ENCODE data around the gene TET2.

The TET2 gene

DNA sequence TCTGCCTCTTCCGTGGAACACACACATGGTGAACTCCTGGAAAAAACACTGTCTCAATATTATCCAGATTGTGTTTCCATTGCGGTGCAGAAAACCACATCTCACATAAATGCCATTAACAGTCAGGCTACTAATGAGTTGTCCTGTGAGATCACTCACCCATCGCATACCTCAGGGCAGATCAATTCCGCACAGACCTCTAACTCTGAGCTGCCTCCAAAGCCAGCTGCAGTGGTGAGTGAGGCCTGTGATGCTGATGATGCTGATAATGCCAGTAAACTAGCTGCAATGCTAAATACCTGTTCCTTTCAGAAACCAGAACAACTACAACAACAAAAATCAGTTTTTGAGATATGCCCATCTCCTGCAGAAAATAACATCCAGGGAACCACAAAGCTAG lies 87.9 kb downstream of the TET2 start:
- Histone ChIP-seq H3K9ac (ENCODE audit: low read length in 2 of 2) (no peak overlapping the region), H3K9me3 (ENCODE audit: control insufficient read depth in 2 of 2, low read length in 2 of 2) (no peaks in the 10 kb centered on the region), H3K4me3 (ENCODE audit: low read length in 2 of 2) (no peak overlapping the region), H3K27me3 (ENCODE audit: control insufficient read depth in 1 of 2, insufficient read depth in 2 of 2, low read length in 2 of 2) (no peaks in the 10 kb centered on the region), H3K27ac (ENCODE audit: low read length) (no peak overlapping the region), H3K4me1 (ENCODE audit: control insufficient read depth, insufficient read depth, low read length) (no peaks in the 10 kb centered on the region), H3K36me3 (ENCODE audit: control insufficient read depth in 2 of 2, insufficient read depth in 2 of 2, low read length in 2 of 2) (peaks cover 20 to 21% of the 10 kb centered on the region in 2 donors)

- H3K36me3 ChIP-seq (ENCODE audit: control insufficient read depth in 2 of 2, insufficient read depth in 2 of 2, low read length in 2 of 2) = peaks cover 20 to 21% of the 10 kb centered on the region in 2 donors
- H3K4me3 ChIP-seq (ENCODE audit: low read length in 2 of 2) = no peak overlapping the region
- no peaks in the 10 kb centered on the region for H3K9me3 ChIP-seq (ENCODE audit: control insufficient read depth in 2 of 2, low read length in 2 of 2)
- no peak overlapping the region for H3K9ac ChIP-seq (ENCODE audit: low read length in 2 of 2)
- H3K27ac ChIP-seq (ENCODE audit: low read length) = no peak overlapping the region
- H3K27me3 ChIP-seq (ENCODE audit: control insufficient read depth in 1 of 2, insufficient read depth in 2 of 2, low read length in 2 of 2) = no peaks in the 10 kb centered on the region
- no peaks in the 10 kb centered on the region for H3K4me1 ChIP-seq (ENCODE audit: control insufficient read depth, insufficient read depth, low read length)
Measured at GRCh38 chr4:105236202-105236915, 89.7 kb downstream of the TET2 start.

DNA sequence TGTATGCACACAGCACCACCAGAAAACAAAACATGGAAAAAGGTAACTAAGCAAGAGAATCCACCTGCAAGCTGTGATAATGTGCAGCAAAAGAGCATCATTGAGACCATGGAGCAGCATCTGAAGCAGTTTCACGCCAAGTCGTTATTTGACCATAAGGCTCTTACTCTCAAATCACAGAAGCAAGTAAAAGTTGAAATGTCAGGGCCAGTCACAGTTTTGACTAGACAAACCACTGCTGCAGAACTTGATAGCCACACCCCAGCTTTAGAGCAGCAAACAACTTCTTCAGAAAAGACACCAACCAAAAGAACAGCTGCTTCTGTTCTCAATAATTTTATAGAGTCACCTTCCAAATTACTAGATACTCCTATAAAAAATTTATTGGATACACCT lies 90.2 kb downstream of the TET2 start:
- no peaks in the 10 kb centered on the region for H3K4me1 ChIP-seq (ENCODE audit: control insufficient read depth, insufficient read depth, low read length)
- H3K27ac ChIP-seq (ENCODE audit: low read length) = no peak overlapping the region
- no peak overlapping the region for H3K4me3 ChIP-seq (ENCODE audit: low read length in 2 of 2)
- no peaks in the 10 kb centered on the region for H3K9me3 ChIP-seq (ENCODE audit: control insufficient read depth in 2 of 2, low read length in 2 of 2)
- peaks cover 20 to 21% of the 10 kb centered on the region in 2 donors for H3K36me3 ChIP-seq (ENCODE audit: control insufficient read depth in 2 of 2, insufficient read depth in 2 of 2, low read length in 2 of 2)
- no peaks in the 10 kb centered on the region for H3K27me3 ChIP-seq (ENCODE audit: control insufficient read depth in 1 of 2, insufficient read depth in 2 of 2, low read length in 2 of 2)
- no peak overlapping the region for H3K9ac ChIP-seq (ENCODE audit: low read length in 2 of 2)

DNA sequence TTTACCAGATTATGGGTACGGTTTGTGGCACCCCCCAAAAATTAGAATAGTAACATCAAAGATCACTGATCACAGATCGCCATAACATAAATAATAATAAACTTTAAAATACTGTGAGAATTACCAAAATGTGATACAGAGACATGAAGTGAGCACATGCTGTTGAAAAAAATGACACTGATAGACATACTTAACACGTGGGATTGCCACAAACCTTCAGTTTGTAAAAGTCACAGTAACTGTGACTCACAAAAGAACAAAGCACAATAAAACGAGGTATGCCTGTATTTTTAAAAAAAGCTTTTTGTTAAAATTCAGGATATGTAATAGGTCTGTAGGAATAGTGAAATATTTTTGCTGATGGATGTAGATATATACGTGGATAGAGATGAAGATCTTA lies 93.4 kb downstream of the TET2 start:
- no peaks in the 10 kb centered on the region for H3K4me1 ChIP-seq (ENCODE audit: control insufficient read depth, insufficient read depth, low read length)
- H3K36me3 ChIP-seq (ENCODE audit: control insufficient read depth in 2 of 2, insufficient read depth in 2 of 2, low read length in 2 of 2) = peaks cover 16 to 17% of the 10 kb centered on the region in 2 donors
- no peaks in the 10 kb centered on the region for H3K9me3 ChIP-seq (ENCODE audit: control insufficient read depth in 2 of 2, low read length in 2 of 2)
- H3K27ac ChIP-seq (ENCODE audit: low read length) = no peak overlapping the region
- no peak overlapping the region for H3K4me3 ChIP-seq (ENCODE audit: low read length in 2 of 2)
- no peak overlapping the region for H3K9ac ChIP-seq (ENCODE audit: low read length in 2 of 2)
- no peaks in the 10 kb centered on the region for H3K27me3 ChIP-seq (ENCODE audit: control insufficient read depth in 1 of 2, insufficient read depth in 2 of 2, low read length in 2 of 2)

DNA sequence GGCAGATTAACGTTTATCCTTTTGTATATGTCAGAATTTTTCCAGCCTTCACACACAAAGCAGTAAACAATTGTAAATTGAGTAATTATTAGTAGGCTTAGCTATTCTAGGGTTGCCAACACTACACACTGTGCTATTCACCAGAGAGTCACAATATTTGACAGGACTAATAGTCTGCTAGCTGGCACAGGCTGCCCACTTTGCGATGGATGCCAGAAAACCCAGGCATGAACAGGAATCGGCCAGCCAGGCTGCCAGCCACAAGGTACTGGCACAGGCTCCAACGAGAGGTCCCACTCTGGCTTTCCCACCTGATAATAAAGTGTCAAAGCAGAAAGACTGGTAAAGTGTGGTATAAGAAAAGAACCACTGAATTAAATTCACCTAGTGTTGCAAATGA lies 94.8 kb downstream of the TET2 start:
- Histone ChIP-seq H3K36me3 (ENCODE audit: control insufficient read depth in 2 of 2, insufficient read depth in 2 of 2, low read length in 2 of 2) (peaks cover 7 to 10% of the 10 kb centered on the region in 2 donors), H3K4me1 (ENCODE audit: control insufficient read depth, insufficient read depth, low read length) (no peaks in the 10 kb centered on the region), H3K27me3 (ENCODE audit: control insufficient read depth in 1 of 2, insufficient read depth in 2 of 2, low read length in 2 of 2) (no peaks in the 10 kb centered on the region), H3K27ac (ENCODE audit: low read length) (no peak overlapping the region), H3K4me3 (ENCODE audit: low read length in 2 of 2) (no peak overlapping the region), H3K9me3 (ENCODE audit: control insufficient read depth in 2 of 2, low read length in 2 of 2) (no peaks in the 10 kb centered on the region), H3K9ac (ENCODE audit: low read length in 2 of 2) (no peak overlapping the region)

- Histone ChIP-seq H3K9ac (ENCODE audit: low read length in 2 of 2) (no peak overlapping the region), H3K36me3 (ENCODE audit: control insufficient read depth in 2 of 2, insufficient read depth in 2 of 2, low read length in 2 of 2) (peaks cover 4 to 6% of the 10 kb centered on the region in 2 donors), H3K27ac (ENCODE audit: low read length) (no peak overlapping the region), H3K27me3 (ENCODE audit: control insufficient read depth in 1 of 2, insufficient read depth in 2 of 2, low read length in 2 of 2) (no peaks in the 10 kb centered on the region), H3K4me3 (ENCODE audit: low read length in 2 of 2) (no peak overlapping the region), H3K9me3 (ENCODE audit: control insufficient read depth in 2 of 2, low read length in 2 of 2) (no peaks in the 10 kb centered on the region), H3K4me1 (ENCODE audit: control insufficient read depth, insufficient read depth, low read length) (no peaks in the 10 kb centered on the region)
Measured at GRCh38 chr4:105243446-105243845, 96.8 kb downstream of the TET2 start.

- Histone ChIP-seq H3K9ac (ENCODE audit: low read length in 2 of 2) (no peak overlapping the region), H3K4me3 (ENCODE audit: low read length in 2 of 2) (no peak overlapping the region), H3K9me3 (ENCODE audit: control insufficient read depth in 2 of 2, low read length in 2 of 2) (no peaks in the 10 kb centered on the region), H3K4me1 (ENCODE audit: control insufficient read depth, insufficient read depth, low read length) (no peaks in the 10 kb centered on the region), H3K27ac (ENCODE audit: low read length) (no peak overlapping the region), H3K27me3 (ENCODE audit: control insufficient read depth in 1 of 2, insufficient read depth in 2 of 2, low read length in 2 of 2) (no peaks in the 10 kb centered on the region), H3K36me3 (ENCODE audit: control insufficient read depth in 2 of 2, insufficient read depth in 2 of 2, low read length in 2 of 2) (peaks cover 4 to 6% of the 10 kb centered on the region in 2 donors)
Measured at GRCh38 chr4:105246712-105247111, 100.0 kb downstream of the TET2 start.

DNA sequence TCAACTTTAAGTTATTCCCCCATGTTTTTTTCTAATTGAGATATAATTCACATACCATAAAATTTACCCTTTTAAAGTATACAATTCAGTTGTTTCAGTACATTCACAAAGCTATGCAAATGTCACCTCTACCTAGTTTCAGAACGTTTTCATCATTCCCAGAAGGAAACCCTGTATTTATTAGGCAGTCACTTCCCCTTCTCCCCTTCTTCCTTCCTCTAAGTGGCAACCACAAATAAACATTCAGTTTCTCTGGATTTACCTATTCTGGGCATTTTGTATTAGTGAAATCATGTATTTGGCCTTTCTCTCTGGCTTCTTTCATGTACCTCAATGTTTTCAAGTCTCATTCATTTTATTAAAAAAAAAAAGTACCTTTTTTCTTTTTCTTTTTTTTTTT lies 101.9 kb downstream of the TET2 start:
- H3K27me3 ChIP-seq (ENCODE audit: control insufficient read depth in 1 of 2, insufficient read depth in 2 of 2, low read length in 2 of 2) = no peaks in the 10 kb centered on the region
- H3K9me3 ChIP-seq (ENCODE audit: control insufficient read depth in 2 of 2, low read length in 2 of 2) = no peaks in the 10 kb centered on the region
- no peak overlapping the region for H3K9ac ChIP-seq (ENCODE audit: low read length in 2 of 2)
- H3K36me3 ChIP-seq (ENCODE audit: control insufficient read depth in 2 of 2, insufficient read depth in 2 of 2, low read length in 2 of 2) = peaks cover under 1% of the 10 kb centered on the region in 2 donors
- no peak overlapping the region for H3K27ac ChIP-seq (ENCODE audit: low read length)
- H3K4me3 ChIP-seq (ENCODE audit: low read length in 2 of 2) = no peak overlapping the region
- H3K4me1 ChIP-seq (ENCODE audit: control insufficient read depth, insufficient read depth, low read length) = no peaks in the 10 kb centered on the region

DNA sequence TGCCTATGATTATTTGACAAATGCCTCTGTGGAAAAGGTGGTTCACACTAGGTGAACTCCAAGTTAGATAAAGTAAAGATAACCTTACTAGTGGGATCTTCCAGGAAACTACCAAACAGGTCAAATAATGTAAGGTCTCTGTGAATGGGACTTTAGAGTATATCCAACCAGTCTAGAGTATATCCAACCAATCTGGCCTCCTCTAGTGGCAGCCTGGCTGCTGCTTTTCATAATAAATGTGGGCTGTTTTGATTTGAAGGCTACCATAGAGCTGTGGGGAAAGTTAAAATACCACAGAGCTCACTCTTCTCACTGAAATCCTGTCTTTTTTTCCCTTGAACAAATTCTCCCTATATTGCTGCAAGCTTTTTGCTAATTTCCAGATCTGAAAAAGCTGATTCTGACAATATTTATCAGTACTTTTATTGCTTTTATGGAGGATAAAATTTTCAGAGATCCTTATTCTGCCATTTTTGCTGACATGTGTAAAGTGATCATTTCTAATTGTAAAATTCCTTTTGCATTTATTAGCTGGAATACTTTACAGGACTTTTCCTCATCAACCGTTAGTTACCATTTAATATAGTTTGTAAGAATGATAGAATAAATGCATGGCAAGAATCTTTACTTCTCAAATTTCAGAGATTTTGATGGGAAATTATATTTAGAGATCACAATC lies 111.3 kb downstream of the TET2 start:
- H3K9ac ChIP-seq (ENCODE audit: low read length in 2 of 2) = no peak overlapping the region
- H3K4me3 ChIP-seq (ENCODE audit: low read length in 2 of 2) = no peak overlapping the region
- H3K27ac ChIP-seq (ENCODE audit: low read length) = no peak overlapping the region
- H3K36me3 ChIP-seq (ENCODE audit: control insufficient read depth in 2 of 2, insufficient read depth in 2 of 2, low read length in 2 of 2) = peaks cover 0 to 7% of the 10 kb centered on the region in 2 donors
- H3K27me3 ChIP-seq (ENCODE audit: control insufficient read depth in 1 of 2, insufficient read depth in 2 of 2, low read length in 2 of 2) = no peaks in the 10 kb centered on the region
- no peaks in the 10 kb centered on the region for H3K4me1 ChIP-seq (ENCODE audit: control insufficient read depth, insufficient read depth, low read length)
- H3K9me3 ChIP-seq (ENCODE audit: control insufficient read depth in 2 of 2, low read length in 2 of 2) = no peaks in the 10 kb centered on the region

DNA sequence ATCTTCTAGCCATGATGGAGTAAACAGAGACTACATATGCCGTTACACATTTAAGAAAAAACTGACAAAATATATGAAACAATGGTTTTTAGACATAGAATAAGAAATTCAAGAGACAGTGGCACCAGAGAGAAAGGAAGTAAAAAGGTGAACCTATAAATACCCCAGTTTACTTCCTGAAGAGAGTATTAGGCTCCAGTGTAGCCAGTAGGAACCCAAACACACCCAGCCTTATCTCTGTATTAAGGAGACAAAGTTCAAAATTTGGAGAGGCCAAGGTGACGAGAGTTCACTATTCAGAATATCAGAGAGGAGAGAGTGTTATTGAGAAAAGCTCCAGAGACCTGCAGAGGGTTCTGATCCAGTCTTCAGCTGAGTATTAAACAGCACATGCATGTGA lies 119.0 kb downstream of the TET2 start:
- Histone ChIP-seq H3K36me3 (ENCODE audit: control insufficient read depth in 2 of 2, insufficient read depth in 2 of 2, low read length in 2 of 2) (peaks cover 9 to 16% of the 10 kb centered on the region in 2 donors), H3K27ac (ENCODE audit: low read length) (no peak overlapping the region), H3K4me1 (ENCODE audit: control insufficient read depth, insufficient read depth, low read length) (no peaks in the 10 kb centered on the region), H3K9me3 (ENCODE audit: control insufficient read depth in 2 of 2, low read length in 2 of 2) (no peaks in the 10 kb centered on the region), H3K27me3 (ENCODE audit: control insufficient read depth in 1 of 2, insufficient read depth in 2 of 2, low read length in 2 of 2) (no peaks in the 10 kb centered on the region), H3K9ac (ENCODE audit: low read length in 2 of 2) (no peak overlapping the region), H3K4me3 (ENCODE audit: low read length in 2 of 2) (no peak overlapping the region)

DNA sequence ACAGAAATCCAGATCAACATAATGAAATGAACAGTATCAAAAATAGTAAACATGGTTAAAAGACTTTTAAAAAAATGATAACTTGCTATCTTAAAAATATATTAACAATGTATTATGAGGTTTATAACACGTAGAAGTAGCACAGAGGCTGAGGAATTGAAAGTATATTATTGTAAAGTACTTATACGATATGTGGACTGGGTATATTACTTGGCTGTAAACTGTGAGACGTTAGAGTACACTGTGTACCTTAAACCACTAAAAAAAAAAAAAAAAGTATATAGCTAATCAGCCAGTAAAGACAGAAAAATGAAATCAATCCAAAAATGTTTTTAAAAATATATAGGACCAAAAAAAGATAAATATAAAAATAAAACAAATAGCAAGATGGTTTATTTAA lies 120.6 kb downstream of the TET2 start:
- no peak overlapping the region for H3K9ac ChIP-seq (ENCODE audit: low read length in 2 of 2)
- no peaks in the 10 kb centered on the region for H3K9me3 ChIP-seq (ENCODE audit: control insufficient read depth in 2 of 2, low read length in 2 of 2)
- H3K4me3 ChIP-seq (ENCODE audit: low read length in 2 of 2) = no peak overlapping the region
- peaks cover 14 to 26% of the 10 kb centered on the region in 2 donors for H3K36me3 ChIP-seq (ENCODE audit: control insufficient read depth in 2 of 2, insufficient read depth in 2 of 2, low read length in 2 of 2)
- H3K4me1 ChIP-seq (ENCODE audit: control insufficient read depth, insufficient read depth, low read length) = no peaks in the 10 kb centered on the region
- H3K27ac ChIP-seq (ENCODE audit: low read length) = no peak overlapping the region
- no peaks in the 10 kb centered on the region for H3K27me3 ChIP-seq (ENCODE audit: control insufficient read depth in 1 of 2, insufficient read depth in 2 of 2, low read length in 2 of 2)
